ENCODE data around the gene EVI5.
"Not testable (repeated sequence)": the region's sequence is repeated elsewhere in the genome, so short reads cannot be mapped to it uniquely, and the experiment has no call there.

Gene EVI5

DNA sequence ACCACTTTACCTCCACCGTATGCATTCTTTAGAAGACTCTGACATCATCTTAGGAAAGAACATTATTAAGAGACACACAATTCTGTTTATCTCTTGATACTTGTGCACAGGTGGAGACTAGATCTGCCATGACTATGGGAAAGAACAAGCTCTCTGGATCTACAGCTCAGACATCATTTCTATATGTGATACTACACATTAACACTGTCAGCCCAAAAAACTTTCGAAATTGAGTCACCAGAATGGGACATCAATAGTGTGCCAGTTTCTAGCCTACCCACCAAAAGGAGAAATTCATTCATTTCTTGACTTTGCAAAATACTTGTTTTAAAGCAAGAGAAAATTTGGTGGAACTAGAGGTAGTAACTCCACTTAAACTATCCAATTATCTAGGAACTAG is 6.0 kb upstream of the EVI5 start:
- Mint-ChIP-seq H3K4me3 (no peak overlapping the region), H3K27me3 (ENCODE audit: low read depth) (peaks cover 6% of the 10 kb centered on the region), H3K4me1 (peaks cover 6% of the 10 kb centered on the region)

DNA sequence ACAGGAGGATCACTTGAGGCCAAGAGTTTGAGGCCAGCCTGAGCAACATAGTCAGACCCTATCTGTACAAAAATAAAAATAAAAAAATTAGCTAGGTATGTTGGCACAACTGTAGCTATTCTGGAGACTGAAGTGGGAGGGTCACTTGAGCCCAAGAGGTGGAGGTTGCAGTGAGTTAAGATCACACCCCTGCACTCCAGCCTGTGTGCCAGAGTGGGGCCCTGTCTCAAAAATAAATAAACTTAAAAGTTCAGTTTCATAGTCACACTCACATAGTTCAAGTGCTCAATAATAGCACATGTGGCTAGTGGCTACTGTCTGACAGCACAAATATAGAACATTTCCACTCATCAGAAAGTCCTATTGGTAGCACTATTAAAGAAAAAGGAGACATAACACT is 5.2 kb upstream of the EVI5 start:
- peaks cover 10% of the 10 kb centered on the region for H3K27me3 Mint-ChIP-seq (ENCODE audit: low read depth)
- no peak overlapping the region for H3K4me3 Mint-ChIP-seq
- H3K36me3 Mint-ChIP-seq (ENCODE audit: low read depth) = no peaks in the 10 kb centered on the region
- TF ChIP-seq, protein P1, sequence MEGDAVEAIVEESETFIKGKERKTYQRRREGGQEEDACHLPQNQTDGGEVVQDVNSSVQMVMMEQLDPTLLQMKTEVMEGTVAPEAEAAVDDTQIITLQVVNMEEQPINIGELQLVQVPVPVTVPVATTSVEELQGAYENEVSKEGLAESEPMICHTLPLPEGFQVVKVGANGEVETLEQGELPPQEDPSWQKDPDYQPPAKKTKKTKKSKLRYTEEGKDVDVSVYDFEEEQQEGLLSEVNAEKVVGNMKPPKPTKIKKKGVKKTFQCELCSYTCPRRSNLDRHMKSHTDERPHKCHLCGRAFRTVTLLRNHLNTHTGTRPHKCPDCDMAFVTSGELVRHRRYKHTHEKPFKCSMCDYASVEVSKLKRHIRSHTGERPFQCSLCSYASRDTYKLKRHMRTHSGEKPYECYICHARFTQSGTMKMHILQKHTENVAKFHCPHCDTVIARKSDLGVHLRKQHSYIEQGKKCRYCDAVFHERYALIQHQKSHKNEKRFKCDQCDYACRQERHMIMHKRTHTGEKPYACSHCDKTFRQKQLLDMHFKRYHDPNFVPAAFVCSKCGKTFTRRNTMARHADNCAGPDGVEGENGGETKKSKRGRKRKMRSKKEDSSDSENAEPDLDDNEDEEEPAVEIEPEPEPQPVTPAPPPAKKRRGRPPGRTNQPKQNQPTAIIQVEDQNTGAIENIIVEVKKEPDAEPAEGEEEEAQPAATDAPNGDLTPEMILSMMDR (IDR thresholded peaks at IDR 0.05; ENCODE audit: unreplicated experiment in 3 of 3) = no peak
- H3K4me1 Mint-ChIP-seq = peaks cover 9% of the 10 kb centered on the region
- no peak overlapping the region for H3K27ac Mint-ChIP-seq
- H3K9me3 Mint-ChIP-seq = no peaks in the 10 kb centered on the region

More for the DNA sequence above, 6.0 kb upstream of the EVI5 start:
- Mint-ChIP-seq H3K9me3 (no peaks in the 10 kb centered on the region), H3K36me3 (ENCODE audit: low read depth) (no peaks in the 10 kb centered on the region), H3K27ac (no peak overlapping the region)
- TF ChIP-seq, protein P1 (IDR thresholded peaks at IDR 0.05; ENCODE audit: unreplicated experiment in 3 of 3) = no peak

DNA sequence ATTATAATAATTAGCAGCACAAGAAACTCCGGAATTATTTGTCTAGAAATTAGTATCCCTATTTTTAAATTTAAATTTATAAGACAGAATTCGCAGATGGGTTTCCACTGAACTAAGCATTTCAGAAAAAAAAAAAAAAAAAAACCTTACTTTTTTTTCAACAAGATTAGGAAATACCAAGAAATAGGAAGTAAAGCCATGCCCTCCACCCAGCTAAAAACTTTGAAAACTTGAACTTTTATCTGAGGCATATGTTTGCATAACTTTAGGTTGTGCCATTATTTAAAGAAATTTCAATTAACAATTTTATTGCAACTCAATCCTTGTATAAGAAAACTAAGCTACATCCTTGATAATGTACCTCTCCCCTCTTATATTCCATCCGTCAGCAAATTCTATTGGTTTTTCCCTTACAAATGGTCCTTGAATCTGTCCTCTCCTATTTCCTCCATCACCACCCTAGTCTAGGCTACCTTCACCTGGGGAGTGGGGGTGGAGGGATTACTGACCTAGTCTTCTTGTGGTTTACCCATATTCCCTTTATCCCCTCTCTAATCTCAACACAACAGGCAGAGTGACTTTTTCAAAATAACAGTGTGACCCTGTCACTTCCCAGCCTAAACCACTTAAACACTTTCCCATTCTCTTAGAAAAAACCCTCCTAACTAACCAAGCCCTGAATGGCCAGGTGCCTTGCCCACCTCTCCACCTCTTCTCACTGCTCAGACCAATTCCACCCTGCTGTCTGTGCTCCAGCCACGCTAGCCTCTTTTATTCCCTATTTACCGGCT is 1.4 kb upstream of the EVI5 start:
- TF ChIP-seq, protein P1 (IDR thresholded peaks at IDR 0.05; ENCODE audit: unreplicated experiment in 3 of 3) = no peak
- Mint-ChIP-seq H3K4me3 (peak overlapping the region; percentile 33 to 71 (median 70)), H3K36me3 (ENCODE audit: low read depth) (peaks cover 4% of the 10 kb centered on the region), H3K27me3 (ENCODE audit: low read depth) (peaks cover 10% of the 10 kb centered on the region), H3K9me3 (no peaks in the 10 kb centered on the region), H3K4me1 (peaks cover 16% of the 10 kb centered on the region), H3K27ac (peak overlapping the region in 2 of 3 experiments; percentile 12 to 15)

DNA sequence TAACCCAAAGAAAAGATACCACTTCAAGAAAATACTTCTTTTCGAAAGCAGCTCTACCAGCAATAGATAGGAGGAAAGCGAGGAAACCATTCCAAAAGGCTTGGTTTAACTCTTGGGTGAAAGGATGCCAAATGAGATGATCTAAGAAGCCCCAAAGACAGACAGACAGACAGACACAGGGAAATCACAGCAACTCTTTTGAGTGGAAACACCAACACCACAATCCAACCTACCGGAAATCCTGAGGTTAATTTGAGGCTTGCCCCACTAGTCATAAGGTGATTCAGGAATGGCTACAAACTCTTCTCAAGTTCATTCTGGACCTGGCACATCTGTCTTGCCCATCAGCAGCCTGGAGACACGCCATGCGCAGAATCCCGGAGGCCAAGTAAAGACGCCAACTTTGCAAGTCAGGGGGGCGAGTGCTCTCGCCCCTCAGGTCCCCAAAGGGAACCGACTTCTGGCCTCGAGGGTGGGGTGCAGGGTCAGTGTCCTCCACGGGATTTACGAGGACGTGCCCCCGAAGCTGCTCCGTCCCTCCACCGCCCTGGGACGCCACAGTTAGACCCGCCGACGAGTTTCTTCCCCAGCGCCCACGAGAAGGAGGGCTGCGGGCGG is 778 bp downstream of the EVI5 start:
- Mint-ChIP-seq H3K4me1 (peaks cover 23% of the 10 kb centered on the region), H3K27ac (peak overlapping the region; percentile 88 to 96 (median 88)), H3K36me3 (ENCODE audit: low read depth) (peaks cover 11% of the 10 kb centered on the region), H3K27me3 (ENCODE audit: low read depth) (peaks cover 10% of the 10 kb centered on the region), H3K4me3 (peak overlapping the region; percentile 93 to 98 (median 93)), H3K9me3 (no peaks in the 10 kb centered on the region)
- TF ChIP-seq, protein P1 (IDR thresholded peaks at IDR 0.05; ENCODE audit: unreplicated experiment in 3 of 3) = no peak

DNA sequence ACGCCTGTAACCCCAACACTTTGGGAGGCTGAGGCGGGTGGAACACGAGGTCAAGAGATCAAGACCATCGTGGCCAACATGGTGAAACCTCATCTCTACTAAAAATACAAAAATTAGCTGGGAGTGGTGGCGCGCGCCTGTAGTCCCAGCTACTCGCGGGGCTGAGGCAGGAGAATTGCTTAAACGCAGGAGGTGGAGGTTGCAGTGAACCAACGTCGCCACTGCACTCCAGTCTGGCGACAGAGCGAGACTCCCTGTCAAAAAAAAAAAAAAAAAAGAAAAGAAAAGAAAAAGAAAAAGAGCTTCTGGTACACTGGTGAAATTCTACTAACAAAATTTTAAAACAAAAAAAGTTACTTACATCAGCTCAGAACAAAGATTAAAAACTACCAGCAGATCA is 1.4 kb downstream of the EVI5 start:
- Mint-ChIP-seq H3K36me3 (ENCODE audit: low read depth) (peaks cover 11% of the 10 kb centered on the region), H3K27ac (peak overlapping the region; percentile 88 to 96 (median 88)), H3K4me3 (peak overlapping the region; percentile 93 to 98 (median 93)), H3K4me1 (peaks cover 23% of the 10 kb centered on the region), H3K27me3 (ENCODE audit: low read depth) (peaks cover 10% of the 10 kb centered on the region)
- H3K9me3 Mint-ChIP-seq = not testable (repeated sequence)
- TF ChIP-seq, protein P1 (IDR thresholded peaks at IDR 0.05; ENCODE audit: unreplicated experiment in 3 of 3) = peak in 2 of 3 experiments; percentile 12 to 16
